ENCODE results near the gene COLEC12.
"Not testable (repeated sequence)": the region's sequence is repeated elsewhere in the genome, so short reads cannot be mapped to it uniquely, and the experiment has no call there.

Gene COLEC12

GRCh38 chr18:302097-302496, 198.4 kb downstream of the COLEC12 start:
- no peak for DNase-seq (ENCODE audit: extremely low read depth, low read depth)
- no peak for TF ChIP-seq CTCF (IDR thresholded peaks at IDR 0.05; ENCODE audit: low read depth, low read length)

- DNase-seq (ENCODE audit: extremely low read depth, low read depth) = no peak
- TF ChIP-seq CTCF (IDR thresholded peaks at IDR 0.05; ENCODE audit: low read depth, low read length) = no peak
These were observed 202.6 kb downstream of the COLEC12 start for GRCh38 chr18:297936-298335.

GRCh38 chr18:295756-296490, 204.6 kb downstream of the COLEC12 start:
- no peak for DNase-seq (ENCODE audit: extremely low read depth, low read depth)

GRCh38 chr18:294566-294965, 205.9 kb downstream of the COLEC12 start:
- TF ChIP-seq CTCF (IDR thresholded peaks at IDR 0.05; ENCODE audit: low read depth, low read length) = no peak
- DNase-seq (ENCODE audit: extremely low read depth, low read depth) = no peak

More at GRCh38 chr18:295756-296490, 204.6 kb downstream of the COLEC12 start:
- TF ChIP-seq CTCF (IDR thresholded peaks at IDR 0.05; ENCODE audit: low read depth, low read length) = no peak

- no peak for DNase-seq (ENCODE audit: extremely low read depth, low read depth)
- TF ChIP-seq CTCF (IDR thresholded peaks at IDR 0.05; ENCODE audit: low read depth, low read length) = peak; percentile 17
These were observed 207.0 kb downstream of the COLEC12 start for GRCh38 chr18:293536-293935.

GRCh38 chr18:292271-292670, 208.2 kb downstream of the COLEC12 start:
- TF ChIP-seq CTCF (IDR thresholded peaks at IDR 0.05; ENCODE audit: low read depth, low read length) = peak; percentile 6
- no peak for DNase-seq (ENCODE audit: extremely low read depth, low read depth)

GRCh38 chr18:289970-290369, 210.5 kb downstream of the COLEC12 start:
- DNase-seq (ENCODE audit: extremely low read depth, low read depth) = not testable (repeated sequence)

- no peak for DNase-seq (ENCODE audit: extremely low read depth, low read depth)
- TF ChIP-seq CTCF (IDR thresholded peaks at IDR 0.05; ENCODE audit: low read depth, low read length) = no peak
These were observed 211.5 kb downstream of the COLEC12 start for GRCh38 chr18:289026-289425.
